ENCODE data around the gene CGB2. TPM values are rescaled to one million over a fixed set of nuclear protein-coding genes. Genes with fewer than 3 reads are reported as not detected.
A peak's percentile ranks its signal among the peaks of the same experiment; 100 is the strongest.
"Not testable (repeated sequence)": the region's sequence is repeated elsewhere in the genome, so short reads cannot be mapped to it uniquely, and the experiment has no call there.

CGB2 gene
- total RNA-seq, 1 donor from 2014 or later, result not detected

DNA sequence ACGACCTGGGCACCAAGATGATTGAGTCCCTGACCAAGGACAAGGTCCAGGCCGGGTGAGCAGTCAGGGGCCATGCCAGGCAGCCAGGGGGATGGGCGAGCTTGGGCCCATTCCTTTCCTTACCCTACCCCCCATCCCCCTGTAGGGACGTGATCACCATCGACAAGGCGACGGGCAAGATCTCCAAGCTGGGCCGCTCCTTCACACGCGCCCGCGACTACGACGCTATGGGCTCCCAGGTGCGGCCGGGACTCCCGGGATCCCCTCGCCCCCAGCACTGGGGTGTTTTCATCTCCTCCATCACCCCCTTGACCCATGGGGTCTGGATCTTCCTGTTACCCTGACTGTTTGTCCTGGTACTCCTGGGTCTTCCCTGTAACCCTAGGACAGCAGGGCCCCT, 21.9 kb upstream of the CGB2 start:
- no peak for DNase-seq (ENCODE audit: low spot score in 2 of 2)
- no peak for FAIRE-seq

DNA sequence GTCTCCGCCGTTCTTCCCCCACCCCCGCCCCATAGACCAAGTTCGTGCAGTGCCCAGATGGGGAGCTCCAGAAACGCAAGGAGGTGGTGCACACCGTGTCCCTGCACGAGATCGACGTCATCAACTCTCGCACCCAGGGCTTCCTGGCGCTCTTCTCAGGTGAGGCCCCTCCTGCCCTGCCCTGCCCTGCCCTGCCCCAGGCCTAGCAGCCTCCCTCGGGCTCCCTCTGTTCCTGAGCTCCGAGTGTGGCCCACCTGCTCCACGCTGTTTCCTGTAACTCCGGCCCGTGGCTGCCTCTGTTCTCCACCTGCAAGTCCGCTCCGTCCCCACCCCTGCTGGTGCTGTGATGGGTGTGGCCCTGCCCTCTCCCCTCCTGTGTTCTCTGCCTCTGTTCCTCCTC, 21.2 kb upstream of the CGB2 start:
- FAIRE-seq, result no peak

DNA sequence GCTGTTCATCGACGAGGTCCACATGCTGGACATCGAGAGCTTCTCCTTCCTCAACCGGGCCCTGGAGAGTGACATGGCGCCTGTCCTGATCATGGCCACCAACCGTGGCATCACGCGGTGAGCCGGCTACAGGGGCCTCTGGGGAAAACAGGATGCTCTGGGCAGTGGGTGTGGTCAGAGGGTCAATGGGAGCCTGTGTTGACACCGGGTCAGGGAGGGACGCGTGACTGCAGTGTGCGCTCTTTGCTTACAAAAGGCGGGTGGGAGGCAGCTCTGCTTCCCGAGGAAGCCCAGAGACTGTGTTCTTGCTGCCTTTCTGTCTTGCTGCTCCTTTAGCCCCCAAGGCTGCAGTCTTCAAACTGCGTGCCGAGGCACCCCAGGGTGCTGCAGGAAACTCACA, 20.5 kb upstream of the CGB2 start:
- no peak for FAIRE-seq
- DNase-seq (ENCODE audit: low spot score in 2 of 2), result no peak

More for the DNA sequence above, 21.2 kb upstream of the CGB2 start:
- no peak for DNase-seq (ENCODE audit: low spot score in 2 of 2)

DNA sequence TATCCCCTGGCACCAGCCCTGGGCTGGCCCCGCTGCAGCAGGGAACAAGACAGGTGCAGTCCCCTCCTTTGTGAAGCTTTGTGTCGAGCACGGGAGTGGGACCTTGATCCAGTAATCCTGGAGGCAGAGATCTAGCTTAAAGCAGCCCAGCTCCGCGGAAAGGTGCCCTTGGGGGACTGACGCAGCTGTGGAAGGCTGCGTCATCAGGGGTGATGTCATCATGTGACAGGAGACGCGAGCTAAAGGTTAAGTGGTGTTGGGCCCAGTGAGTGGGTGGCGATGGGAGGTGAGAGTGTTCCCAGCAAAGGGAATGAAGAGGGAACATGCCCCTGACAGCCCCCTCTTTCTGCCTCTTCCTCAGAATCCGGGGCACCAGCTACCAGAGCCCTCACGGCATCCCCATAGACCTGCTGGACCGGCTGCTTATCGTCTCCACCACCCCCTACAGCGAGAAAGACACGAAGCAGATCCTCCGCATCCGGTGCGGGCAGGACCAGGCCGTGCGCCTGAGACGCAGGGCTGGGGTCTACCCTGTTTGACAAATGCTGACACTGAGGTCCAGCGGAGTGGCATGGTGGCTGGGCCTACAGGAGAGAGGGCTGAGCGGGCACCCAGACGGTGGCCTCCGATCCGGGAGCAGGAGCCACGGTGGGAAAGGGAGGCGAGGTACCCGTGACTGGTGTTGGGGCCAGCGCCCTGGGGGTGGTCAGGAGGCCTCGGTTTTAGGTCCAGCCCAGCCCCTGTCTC, 17.4 kb upstream of the CGB2 start:
- FAIRE-seq (no peak), DNase-seq (ENCODE audit: low spot score in 2 of 2) (no peak)

DNA sequence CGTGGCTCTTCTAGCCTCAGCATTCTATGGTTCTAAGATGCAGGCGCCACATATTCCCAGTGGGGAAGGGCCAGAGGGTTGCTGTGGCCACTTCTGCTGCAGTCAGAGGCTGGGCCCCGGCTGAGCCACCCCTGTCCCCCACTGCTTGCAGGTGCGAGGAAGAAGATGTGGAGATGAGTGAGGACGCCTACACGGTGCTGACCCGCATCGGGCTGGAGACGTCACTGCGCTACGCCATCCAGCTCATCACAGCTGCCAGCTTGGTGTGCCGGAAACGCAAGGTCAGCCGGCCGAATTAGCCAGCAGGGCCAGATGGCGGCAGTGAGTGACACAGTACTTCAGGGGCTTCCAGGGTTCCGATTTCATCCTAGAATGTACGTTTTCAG, 16.8 kb upstream of the CGB2 start:
- DNase-seq (ENCODE audit: low spot score in 2 of 2) (no peak), FAIRE-seq (no peak)

DNA sequence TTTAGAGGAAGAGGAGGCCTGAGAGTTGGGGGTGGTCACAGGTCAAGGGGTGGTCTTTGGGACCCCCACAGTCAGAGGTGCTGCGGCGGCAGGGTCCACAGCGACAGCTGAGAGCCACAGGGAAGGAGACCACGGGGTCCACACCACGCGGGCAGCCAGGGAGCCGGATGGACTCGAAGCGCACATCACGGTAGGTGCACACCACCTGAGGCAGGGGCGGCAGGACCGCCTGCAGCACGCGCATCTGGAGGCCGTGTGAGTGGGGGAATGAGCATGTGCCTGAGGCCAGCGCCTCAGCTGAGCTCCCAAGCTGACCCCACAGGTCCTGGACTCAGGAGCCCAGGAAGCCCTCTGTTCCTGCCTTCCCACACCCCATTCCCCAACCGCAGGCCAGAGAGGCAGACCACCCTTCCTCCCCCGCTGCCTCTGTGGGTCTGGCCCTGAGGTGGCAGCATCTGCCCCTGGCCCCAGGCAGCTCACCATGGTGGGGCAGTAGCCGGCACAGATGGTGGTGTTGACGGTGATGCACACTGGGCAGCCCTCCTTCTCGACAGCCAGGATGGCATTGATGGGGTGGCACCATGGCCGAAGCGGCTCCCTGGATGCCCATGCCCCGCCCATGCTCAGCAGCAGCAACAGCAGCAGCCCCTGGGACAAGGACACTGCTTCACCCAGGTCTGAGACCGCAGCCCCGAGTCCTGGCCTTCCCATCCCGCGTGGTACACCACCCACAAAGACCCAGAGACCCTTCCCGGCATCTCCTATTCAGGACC, 15.4 kb upstream of the CGB2 start:
- FAIRE-seq, result no peak
- DNase-seq (ENCODE audit: low spot score in 2 of 2), result peak in 1 of 2 donors; percentile 10

DNA sequence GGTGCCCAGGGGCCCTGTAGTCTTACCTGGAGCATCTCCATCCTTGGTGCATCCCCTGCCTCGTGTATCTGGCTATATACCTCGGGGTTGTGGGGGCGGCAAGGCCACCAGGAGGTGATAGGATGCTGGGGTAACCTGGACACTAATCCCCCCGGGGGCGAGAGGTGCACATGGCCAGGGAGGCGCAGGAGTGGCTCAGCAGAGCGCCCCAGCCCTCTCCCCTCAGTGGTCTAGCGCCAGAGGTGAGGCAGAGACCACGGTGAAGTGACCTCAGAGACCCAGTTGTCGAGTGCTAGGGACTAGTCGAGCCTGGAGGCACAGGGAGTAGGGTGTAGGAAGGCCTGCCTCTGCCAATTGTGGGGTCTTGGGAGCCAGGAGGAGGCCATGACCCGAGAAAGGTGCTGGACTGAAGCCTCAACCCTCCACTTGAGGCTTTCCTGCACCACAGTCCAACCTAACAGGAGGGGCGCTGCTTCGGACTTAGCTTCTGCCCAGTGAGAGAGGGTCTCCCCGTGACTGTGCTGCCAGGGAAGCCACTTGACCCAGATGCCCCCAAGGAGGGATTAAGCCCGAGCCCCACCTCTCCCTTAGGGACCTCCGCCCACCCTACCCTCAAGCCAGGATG, 14.5 kb upstream of the CGB2 start, which contains the start of gene LHB:
Gene LHB, minus strand, starts transcription at position 51 of the 625 bp plus-strand sequence. Its CDS starts 10 bp downstream, at position 41.
- DNase-seq (ENCODE audit: low spot score in 2 of 2) (no peak), FAIRE-seq (no peak)

DNA sequence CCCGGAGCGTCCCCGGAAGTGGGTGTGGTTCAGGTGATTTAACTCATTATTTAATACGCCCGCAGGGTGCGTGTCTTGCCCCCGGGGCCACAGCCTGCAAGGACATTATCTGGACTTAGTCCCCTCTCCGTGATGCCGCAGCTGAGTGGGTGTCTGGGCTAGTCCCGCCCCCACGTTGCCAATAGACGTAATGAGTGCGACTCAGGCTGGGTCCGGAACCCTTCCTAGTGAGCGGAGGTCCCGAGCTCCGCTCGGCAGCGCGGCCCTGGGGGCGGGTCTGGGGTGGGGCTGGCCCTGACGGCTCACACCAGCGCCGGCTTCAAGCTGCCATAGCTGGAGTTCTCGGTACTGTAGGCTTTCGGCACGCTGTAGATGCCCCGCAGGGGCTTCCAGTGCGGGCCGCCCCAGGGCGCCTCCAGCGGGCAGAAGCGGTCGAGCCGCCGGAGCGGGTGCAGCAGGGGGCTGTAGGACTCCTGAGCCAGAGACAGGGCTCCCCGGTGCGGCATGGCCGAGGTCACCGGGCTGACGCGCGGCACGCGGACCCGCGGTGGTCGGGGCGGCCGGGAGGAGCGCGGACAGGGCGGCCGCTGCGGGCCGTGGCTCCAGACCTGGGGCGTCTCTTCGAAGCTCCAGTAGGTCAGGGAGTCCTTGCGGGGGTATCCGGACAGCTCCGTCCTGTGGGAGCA, 13.9 kb upstream of the CGB2 start:
- FAIRE-seq, result no peak
- DNase-seq (ENCODE audit: low spot score in 2 of 2), result peak; percentile 60 to 75

DNA sequence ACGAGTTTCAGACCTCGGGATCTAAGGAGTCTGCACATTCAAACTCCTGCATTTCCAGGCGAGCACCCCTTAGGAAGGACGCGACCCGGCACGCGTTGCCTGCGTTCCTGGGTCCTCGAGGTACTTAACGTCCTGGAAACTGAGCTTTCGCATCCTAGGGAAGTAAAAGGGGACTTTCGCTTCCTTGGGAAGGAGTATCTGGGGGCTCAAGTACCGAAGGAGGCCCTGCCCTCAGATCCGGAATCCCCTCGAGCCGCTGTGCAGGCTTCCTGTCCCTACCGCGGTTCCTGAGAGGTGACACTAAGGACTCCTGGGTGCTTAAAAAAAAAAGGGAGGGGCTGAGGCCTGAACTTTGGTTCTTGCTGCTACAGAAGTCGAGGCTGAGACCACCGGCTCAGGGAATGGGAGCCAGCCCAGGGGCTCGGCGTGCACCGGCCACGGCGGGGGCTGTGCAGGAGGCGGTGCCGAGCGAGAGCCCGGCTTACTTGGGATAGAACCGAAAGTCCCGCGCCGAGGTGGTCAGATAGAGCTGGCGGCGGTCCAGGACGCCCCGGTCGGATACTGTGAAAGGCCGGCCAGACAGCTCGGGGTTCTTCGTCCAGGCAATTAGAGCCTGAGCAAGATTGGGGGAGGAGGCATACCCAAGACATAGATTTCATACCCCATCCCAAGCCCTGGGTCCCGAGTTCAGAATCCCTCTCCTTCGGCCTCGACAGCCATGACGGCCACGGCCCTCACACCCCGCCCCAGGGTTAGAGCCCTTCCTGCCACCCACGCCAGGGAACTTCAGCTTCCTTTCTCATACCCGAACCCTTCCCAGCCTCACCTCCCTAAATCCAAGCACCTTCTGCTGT, 13.1 kb upstream of the CGB2 start:
- FAIRE-seq; DNase-seq (ENCODE audit: low spot score in 2 of 2): not testable (repeated sequence)

DNA sequence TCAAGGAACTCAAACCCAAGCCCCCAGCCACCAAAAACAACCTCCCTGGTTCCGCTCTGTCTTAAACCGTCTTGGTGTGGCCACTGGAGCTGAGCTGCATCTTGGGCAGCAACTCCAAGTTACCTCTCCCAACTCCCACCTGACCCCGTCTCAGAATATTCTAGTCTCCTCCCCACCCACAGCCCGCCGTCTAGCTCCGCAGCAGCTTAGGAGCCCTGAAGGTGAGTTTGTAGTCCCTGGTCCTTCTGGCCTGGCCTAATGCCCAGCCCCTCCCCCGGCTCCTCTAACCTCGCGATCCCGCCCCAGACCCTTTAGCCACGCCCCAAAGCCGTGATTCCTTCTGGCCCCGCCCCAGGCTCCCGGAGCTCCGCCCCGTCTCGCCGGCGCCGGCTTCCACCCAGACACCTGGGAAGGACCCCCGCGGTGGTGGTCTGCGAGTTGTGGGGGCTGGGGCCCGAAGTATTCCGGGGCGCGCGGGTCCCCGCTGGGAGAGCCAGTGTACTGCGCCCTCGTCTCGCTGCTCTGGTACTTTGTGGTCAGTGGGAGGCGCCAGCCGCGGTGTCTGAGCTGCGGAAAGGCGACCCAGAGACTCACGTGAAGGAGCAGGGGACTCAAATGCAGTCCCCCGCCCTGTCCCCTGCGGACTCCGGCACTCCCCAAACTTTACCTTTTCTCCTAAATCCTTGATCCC, 12.3 kb upstream of the CGB2 start:
- peak in 1 of 2 donors; percentile 66 for DNase-seq (ENCODE audit: low spot score in 2 of 2)
- FAIRE-seq, result no peak

DNA sequence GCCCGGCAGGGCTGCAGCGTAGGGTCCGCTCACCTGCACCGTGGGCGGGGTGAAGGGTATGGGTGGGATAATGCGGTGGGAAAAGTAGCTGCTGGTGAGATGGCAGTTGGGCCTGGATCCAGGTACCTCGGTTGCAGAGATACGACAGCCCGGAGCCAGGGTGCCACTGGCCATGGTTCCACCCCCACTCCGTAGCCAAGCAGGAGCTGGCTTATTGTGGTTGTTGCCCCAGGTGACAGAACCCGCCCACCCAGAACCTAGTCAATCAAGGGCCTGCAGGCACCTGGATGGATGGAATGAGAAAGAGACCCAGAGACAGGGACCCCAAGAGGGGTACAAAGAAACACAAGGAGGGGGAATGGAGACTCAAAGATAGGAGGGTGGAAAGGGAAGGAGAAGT, 11.3 kb upstream of the CGB2 start:
- FAIRE-seq, result no peak

DNA sequence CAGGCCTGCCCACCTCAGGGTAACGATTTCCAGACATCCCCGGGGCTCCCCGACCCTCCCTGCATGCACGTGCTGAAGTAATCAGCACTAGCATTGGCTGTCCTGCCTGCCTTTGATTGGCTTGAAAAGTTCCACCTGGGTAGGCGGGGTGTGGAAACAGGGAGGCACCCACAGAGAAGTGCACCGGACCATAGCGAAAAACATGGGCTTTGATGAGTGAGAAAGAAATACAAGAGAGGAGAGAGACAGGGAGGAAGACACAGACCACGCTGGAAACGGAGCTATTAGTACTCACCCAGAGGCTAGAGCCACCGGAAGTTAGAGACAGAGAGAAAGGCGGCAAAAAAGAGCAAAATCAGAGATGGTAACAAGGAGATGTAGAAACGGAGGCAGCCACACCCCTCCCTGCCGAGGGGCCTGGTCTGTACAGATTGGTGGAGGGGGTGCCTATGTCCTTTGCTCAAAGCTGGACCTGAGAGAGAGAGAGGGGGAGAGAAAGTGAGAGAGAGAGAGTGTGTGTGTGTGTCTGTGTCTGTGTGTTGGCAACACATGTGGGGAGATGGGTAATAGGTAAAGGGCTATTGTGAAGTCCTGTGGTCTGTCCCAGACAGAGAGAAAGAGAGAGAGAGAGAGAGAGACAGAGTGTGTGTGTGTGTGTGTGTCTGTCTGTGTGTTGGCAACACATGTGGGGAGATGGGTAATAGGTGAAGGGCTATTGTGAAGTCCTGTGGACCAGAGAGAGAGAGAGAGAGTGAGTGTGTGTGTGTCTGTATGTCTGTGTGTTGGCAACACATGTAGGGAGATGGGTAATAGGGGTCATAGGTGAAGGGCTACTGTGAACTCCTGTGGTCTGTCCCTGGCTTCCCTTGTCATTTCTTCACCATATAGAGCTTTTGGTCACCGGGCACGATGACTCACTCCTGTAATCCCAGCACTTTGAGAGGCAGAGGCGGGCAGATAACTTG, 10.5 kb upstream of the CGB2 start:
- FAIRE-seq, result no peak
- no peak for DNase-seq (ENCODE audit: low spot score in 2 of 2)

More for the DNA sequence above, 11.3 kb upstream of the CGB2 start:
- DNase-seq (ENCODE audit: low spot score in 2 of 2), result no peak

DNA sequence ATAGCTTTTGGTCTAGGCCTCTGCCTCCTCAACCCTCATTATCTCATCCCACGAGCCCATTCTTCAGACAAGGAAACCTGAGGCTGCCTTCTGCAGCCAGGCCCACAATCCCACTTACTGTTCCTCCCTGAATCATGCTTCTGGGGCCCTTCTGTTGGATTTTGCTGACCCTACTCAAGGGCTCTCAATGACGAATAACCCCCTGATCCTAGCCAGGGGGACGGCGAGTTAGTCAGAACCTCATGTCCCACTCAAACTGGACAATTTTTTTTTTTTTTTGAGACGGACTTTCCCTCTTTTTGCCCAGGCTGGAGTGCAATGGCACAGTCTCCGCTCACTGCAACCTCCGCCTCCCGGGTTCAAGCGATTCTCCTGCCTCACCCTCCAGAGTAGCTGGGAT, 9.6 kb upstream of the CGB2 start:
- DNase-seq (ENCODE audit: low spot score in 2 of 2), result no peak
- FAIRE-seq, result no peak

DNA sequence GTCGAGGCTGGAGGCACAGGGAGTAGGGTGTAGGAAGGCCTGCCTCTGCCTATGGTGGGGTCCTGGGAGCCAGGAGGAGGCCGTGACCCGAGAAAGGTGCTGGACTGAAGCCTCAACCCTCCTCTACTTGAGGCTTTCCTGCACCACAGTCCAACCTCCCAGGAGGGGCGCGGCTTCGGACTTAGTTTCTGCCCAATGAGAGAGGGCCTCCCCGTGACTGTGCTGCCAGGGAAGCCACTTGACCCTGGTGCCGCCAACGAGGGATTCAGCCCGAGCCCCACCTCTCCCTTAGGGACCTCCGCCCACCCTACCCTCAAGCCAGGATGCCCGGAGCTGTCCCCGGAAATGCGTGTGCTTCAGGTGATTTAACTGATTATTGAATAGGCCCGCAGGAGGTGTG, 7.5 kb upstream of the CGB2 start, which contains the start of gene CGB3:
Gene CGB3, minus strand, starts transcription at position 101 of the 400 bp plus-strand sequence. CDS start 362 bp downstream, outside the sequence.
- not testable (repeated sequence) for DNase-seq (ENCODE audit: low spot score in 2 of 2); FAIRE-seq

DNA sequence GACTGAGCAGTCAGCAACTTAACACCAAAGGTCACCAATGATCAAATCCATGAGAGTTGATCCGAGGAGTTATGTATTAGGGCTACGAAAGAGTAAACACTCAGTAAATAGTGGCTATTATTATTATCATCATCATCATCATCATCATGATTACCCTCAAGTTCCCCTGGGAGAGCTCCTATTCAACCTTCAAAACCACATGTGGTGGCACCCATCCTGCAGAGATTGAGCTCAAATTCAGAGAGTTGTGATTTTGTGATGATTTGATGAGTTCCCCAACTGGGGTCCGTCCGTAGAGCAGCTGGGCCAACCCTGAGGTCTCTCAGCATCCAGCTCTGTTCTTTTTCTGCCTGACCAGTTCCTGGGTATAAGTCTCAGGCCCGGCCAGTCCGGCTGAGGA, 6.6 kb upstream of the CGB2 start:
- not testable (repeated sequence) for FAIRE-seq; DNase-seq (ENCODE audit: low spot score in 2 of 2)

DNA sequence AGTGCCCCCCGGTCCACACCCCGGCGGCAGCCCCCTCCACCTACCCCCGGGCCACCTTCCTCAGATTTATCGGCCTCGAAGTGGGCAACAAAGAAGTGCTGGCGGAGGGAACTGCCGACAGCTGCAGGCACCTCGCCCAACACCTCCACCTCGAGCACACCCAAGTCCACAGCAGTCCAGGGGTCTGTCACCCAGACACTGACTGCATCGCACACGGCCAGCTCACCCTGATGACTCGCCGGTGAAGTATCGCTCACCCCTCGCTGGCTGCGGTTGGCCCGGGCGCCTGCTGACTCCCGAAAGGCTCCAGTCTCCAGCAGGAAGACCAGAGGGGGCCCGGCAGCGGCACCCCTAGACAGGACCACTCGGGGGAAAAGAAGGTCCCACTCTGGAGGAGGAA, 6.1 kb upstream of the CGB2 start:
- FAIRE-seq; DNase-seq (ENCODE audit: low spot score in 2 of 2): not testable (repeated sequence)

DNA sequence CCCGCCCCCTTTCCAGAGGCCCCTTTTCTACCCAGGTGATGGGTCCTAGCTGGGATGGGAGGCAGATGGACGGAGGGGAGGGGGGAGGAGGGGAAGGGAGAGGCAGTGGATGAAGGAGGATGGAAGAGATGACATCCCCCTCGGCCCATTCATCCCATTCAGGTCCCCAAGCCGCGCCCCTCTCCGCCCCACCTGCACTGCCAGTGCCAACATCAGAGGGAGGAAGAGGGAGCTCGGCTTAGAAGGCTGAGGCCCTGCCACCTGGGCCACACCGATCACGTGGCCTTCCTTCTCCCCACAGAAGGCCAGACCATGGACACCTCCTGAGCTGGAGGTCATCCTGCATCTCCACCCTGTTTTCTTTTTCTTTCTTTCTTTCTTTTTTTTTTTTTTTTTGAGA, 3.0 kb upstream of the CGB2 start:
- FAIRE-seq; DNase-seq (ENCODE audit: low spot score in 2 of 2): not testable (repeated sequence)

DNA sequence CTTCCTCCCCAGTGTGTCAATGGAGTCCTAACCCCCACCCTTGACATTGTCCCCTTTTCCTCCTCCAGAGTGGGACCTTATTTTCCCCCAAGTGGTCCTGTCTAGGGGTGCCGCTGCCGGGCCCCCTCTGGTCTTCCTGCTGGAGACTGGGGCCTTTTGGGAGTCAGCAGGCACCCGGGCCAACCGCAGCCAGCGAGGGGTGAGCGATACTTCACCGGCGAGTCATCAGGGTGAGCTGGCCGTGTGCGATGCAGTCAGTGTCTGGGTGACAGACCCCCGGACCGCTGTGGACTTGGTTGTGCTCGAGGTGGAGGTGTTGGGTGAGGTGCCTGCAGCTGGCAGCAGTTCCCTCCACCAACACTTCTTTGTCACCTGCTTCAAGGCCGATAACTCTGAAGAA, 1.9 kb upstream of the CGB2 start:
- not testable (repeated sequence) for FAIRE-seq

More for the DNA sequence above, 1.9 kb upstream of the CGB2 start:
- DNase-seq (ENCODE audit: low spot score in 2 of 2), result not testable (repeated sequence)
